Osteocyte (in vitro differentiated cells): ENCODE results near the gene ZFAND2A. TPM values are rescaled to one million over a fixed set of nuclear protein-coding genes. Genes with fewer than 3 reads are reported as not detected.

Experiments used
- DNase-seq: peaks from one replicate; pipeline ENCODE4 v3.0.0; 2021; ENCODE audit warnings: mixed read lengths; ENCODE audit not compliant: unreplicated experiment; ENCODE audit errors: extremely low spot score
- H3K27ac Mint-ChIP-seq: one replicate; pipeline ENCODE4 v1.8.0; 2021; ENCODE audit warnings: mild to moderate bottlenecking, mixed read lengths; ENCODE audit not compliant: unreplicated experiment
- H3K27me3 Mint-ChIP-seq: one replicate; pipeline ENCODE4 v1.8.0; 2021; ENCODE audit warnings: mixed read lengths; ENCODE audit not compliant: unreplicated experiment
- H3K36me3 Mint-ChIP-seq: one replicate; pipeline ENCODE4 v1.8.0; 2021; ENCODE audit warnings: mixed read lengths; ENCODE audit not compliant: unreplicated experiment
- H3K4me1 Mint-ChIP-seq: one replicate; pipeline ENCODE4 v1.8.0; 2021; ENCODE audit warnings: mixed read lengths; ENCODE audit not compliant: unreplicated experiment
- H3K4me3 Mint-ChIP-seq: one replicate; pipeline ENCODE4 v1.8.0; 2021; ENCODE audit warnings: mild to moderate bottlenecking, moderate library complexity, mixed read lengths; ENCODE audit not compliant: unreplicated experiment
- H3K9me3 Mint-ChIP-seq: one replicate; pipeline ENCODE4 v1.8.0; 2021; ENCODE audit warnings: mixed read lengths; ENCODE audit not compliant: unreplicated experiment
- total RNA-seq: library from RNA; stranded (reverse); gene quantifications from 2 replicates; pipeline ENCODE4 v1.2.1, GENCODE V29; 2021
- TF ChIP-seq, protein P1 (sequence below): fragments of 200-600 bp; sonication (generic); IDR thresholded peaks from 2 replicates; pipeline ENCODE4 v1.5.0; 2021; ENCODE audit warnings: antibody characterized with exemption, mild to moderate bottlenecking, moderate library complexity

Gene ZFAND2A
- total RNA-seq, 1 donor from 2014 or later: 18.3 TPM

DNA sequence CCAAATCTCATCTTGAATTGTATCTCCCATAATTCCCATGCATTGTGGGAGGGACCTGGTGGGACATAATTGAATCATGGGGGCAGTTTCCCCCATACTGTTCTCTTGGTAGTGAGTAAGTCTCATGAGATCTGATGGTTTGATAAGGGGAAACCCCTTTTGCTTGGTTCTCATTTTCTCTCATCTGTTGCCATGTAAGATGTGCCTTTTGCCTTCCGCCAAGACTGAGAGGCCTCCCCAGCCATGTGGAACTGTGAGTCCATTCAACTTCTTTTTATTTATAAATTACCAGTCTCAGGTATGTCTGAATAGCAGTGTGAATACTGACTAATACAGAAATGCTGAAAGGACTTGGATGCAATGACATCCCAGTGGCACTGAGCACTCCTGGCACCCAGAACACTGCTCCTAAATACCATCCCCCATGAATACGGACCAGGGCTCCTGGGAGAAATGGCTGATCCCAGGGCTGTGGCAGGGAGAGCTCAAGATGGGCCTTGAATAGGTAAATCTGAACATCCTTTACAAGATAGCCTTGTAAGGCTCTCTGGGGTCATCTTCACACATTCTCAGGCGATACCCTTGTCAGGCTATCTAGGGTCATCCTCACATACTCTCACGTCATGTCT lies 19.4 kb downstream of the ZFAND2A start:
- TF ChIP-seq, protein P1, sequence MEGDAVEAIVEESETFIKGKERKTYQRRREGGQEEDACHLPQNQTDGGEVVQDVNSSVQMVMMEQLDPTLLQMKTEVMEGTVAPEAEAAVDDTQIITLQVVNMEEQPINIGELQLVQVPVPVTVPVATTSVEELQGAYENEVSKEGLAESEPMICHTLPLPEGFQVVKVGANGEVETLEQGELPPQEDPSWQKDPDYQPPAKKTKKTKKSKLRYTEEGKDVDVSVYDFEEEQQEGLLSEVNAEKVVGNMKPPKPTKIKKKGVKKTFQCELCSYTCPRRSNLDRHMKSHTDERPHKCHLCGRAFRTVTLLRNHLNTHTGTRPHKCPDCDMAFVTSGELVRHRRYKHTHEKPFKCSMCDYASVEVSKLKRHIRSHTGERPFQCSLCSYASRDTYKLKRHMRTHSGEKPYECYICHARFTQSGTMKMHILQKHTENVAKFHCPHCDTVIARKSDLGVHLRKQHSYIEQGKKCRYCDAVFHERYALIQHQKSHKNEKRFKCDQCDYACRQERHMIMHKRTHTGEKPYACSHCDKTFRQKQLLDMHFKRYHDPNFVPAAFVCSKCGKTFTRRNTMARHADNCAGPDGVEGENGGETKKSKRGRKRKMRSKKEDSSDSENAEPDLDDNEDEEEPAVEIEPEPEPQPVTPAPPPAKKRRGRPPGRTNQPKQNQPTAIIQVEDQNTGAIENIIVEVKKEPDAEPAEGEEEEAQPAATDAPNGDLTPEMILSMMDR: no peak
- Mint-ChIP-seq H3K9me3 (no peaks in the 10 kb centered on the region), H3K4me3 (no peak overlapping the region), H3K27ac (peak overlapping the region; percentile 18), H3K36me3 (no peaks in the 10 kb centered on the region), H3K27me3 (no peaks in the 10 kb centered on the region), H3K4me1 (peaks cover 16% of the 10 kb centered on the region)
- no peak for DNase-seq

DNA sequence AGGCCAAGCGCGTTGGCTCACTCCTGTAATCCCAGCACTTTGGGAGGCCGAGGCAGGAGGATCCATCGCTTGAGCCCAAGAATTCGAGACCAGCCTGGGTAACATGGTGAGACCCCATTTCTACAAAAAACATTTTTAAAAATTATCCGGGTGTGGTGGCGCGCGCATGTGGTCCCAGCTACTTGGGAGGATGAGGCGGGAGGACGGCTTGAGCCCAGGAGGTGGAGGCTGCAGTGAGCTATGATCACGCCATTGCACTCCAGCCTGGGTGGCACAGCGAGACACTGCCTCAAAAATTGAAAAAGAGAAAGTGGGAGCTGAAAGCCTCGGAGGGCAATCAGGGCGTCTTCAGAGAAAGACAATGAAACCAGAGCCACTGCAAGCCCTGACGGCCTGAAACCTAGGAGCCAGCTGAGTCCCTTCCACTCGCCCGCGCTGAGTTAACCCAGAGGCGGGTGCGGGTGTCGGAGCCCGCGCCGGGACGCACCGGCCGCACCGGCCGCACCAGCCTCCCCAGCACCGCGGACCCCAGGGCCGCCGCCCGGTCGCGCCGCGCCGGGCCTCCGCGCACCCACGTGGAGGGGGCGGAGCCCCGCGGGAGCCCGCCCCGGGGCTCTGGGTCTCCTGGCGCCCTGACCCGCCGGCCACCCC lies 22.4 kb downstream of the ZFAND2A start:
- H3K27ac Mint-ChIP-seq: peak overlapping the region; percentile 88

GRCh38 chr7:1136841-1137516 lies 23.0 kb downstream of the ZFAND2A start:
- TF ChIP-seq, protein P1: no peak
- Mint-ChIP-seq H3K27ac (peak overlapping the region; percentile 88), H3K4me3 (peak overlapping the region; percentile 88), H3K4me1 (peaks cover 16% of the 10 kb centered on the region), H3K9me3 (peaks cover under 1% of the 10 kb centered on the region), H3K27me3 (no peaks in the 10 kb centered on the region), H3K36me3 (peaks cover 6% of the 10 kb centered on the region)
- DNase-seq: no peak

More for the DNA sequence above, 22.4 kb downstream of the ZFAND2A start:
- TF ChIP-seq, protein P1: no peak
- H3K27me3 Mint-ChIP-seq: no peaks in the 10 kb centered on the region
- H3K4me1 Mint-ChIP-seq: peaks cover 16% of the 10 kb centered on the region
- DNase-seq: no peak
- no peaks in the 10 kb centered on the region for H3K9me3 Mint-ChIP-seq
- peak overlapping the region; percentile 88 for H3K4me3 Mint-ChIP-seq
- peaks cover 4% of the 10 kb centered on the region for H3K36me3 Mint-ChIP-seq

- no peaks in the 10 kb centered on the region for H3K27me3 Mint-ChIP-seq
- peaks cover 16% of the 10 kb centered on the region for H3K4me1 Mint-ChIP-seq
- no peak overlapping the region for H3K27ac Mint-ChIP-seq
- TF ChIP-seq, protein P1: no peak
- peaks cover 9% of the 10 kb centered on the region for H3K36me3 Mint-ChIP-seq
- no peak overlapping the region for H3K4me3 Mint-ChIP-seq
- no peak for DNase-seq
- peaks cover 4% of the 10 kb centered on the region for H3K9me3 Mint-ChIP-seq
These were observed 25.0 kb downstream of the ZFAND2A start for GRCh38 chr7:1134951-1135350.
